Myocyte (in vitro differentiated cells): ENCODE results near the gene PLIN5. TPM values are rescaled to one million over a fixed set of nuclear protein-coding genes. Genes with fewer than 3 reads are reported as not detected.
"Not testable (repeated sequence)": the region's sequence is repeated elsewhere in the genome, so short reads cannot be mapped to it uniquely, and the experiment has no call there.

Experiments used
- DNase-seq: peaks from one replicate; pipeline ENCODE4 v3.0.0-alpha.2; 2012; ENCODE audit warnings: low read depth
- total RNA-seq: library from RNA; depleted of rRNA; stranded (reverse); fragments of >200 nt; gene quantifications from 2 replicates; pipeline ENCODE4 v1.2.3, GENCODE V29; 2014

PLIN5 gene
- total RNA-seq, 1 donor from 2014 or later, result not detected

- DNase-seq, result no peak
Observed at GRCh38 chr19:4568886-4569285, 33.9 kb upstream of the PLIN5 start.

- DNase-seq, result peak; percentile 68
Observed at GRCh38 chr19:4567584-4568071, 32.6 kb upstream of the PLIN5 start.

GRCh38 chr19:4566402-4567051 lies 31.5 kb upstream of the PLIN5 start:
- peak; percentile 68 for DNase-seq

- DNase-seq, result not testable (repeated sequence)
Observed at GRCh38 chr19:4563562-4563961, 28.5 kb upstream of the PLIN5 start.

GRCh38 chr19:4562085-4562484 lies 27.1 kb upstream of the PLIN5 start:
- DNase-seq, result not testable (repeated sequence)

- no peak for DNase-seq
Observed at GRCh38 chr19:4559569-4559968, 24.5 kb upstream of the PLIN5 start, which contains the start of gene SEMA6B. Gene SEMA6B, minus strand, starts transcription at chr19:4559684. Its CDS starts 1,227 bp downstream, at chr19:4558457.

GRCh38 chr19:4557971-4558941 lies 23.2 kb upstream of the PLIN5 start:
- DNase-seq, result no peak

- no peak for DNase-seq
Observed at GRCh38 chr19:4557144-4557970, 22.3 kb upstream of the PLIN5 start.

GRCh38 chr19:4556597-4557127 lies 21.6 kb upstream of the PLIN5 start:
- DNase-seq, result peak; percentile 30

- no peak for DNase-seq
Observed at GRCh38 chr19:4555657-4556561, 20.9 kb upstream of the PLIN5 start.

- no peak for DNase-seq
Observed at GRCh38 chr19:4554717-4555116, 19.7 kb upstream of the PLIN5 start.

- no peak for DNase-seq
Observed at GRCh38 chr19:4553775-4554174, 18.8 kb upstream of the PLIN5 start.

GRCh38 chr19:4553092-4553695 lies 18.2 kb upstream of the PLIN5 start:
- DNase-seq, result no peak

GRCh38 chr19:4552525-4552819 lies 17.4 kb upstream of the PLIN5 start:
- no peak for DNase-seq

GRCh38 chr19:4550479-4551050 lies 15.5 kb upstream of the PLIN5 start:
- DNase-seq, result no peak

GRCh38 chr19:4550018-4550417 lies 15.0 kb upstream of the PLIN5 start:
- DNase-seq, result no peak

GRCh38 chr19:4548238-4548584 lies 13.2 kb upstream of the PLIN5 start:
- no peak for DNase-seq

GRCh38 chr19:4547303-4548237 lies 12.5 kb upstream of the PLIN5 start:
- DNase-seq, result no peak
